HFF-Myc (cell line): Measurements from ENCODE around the gene SLC29A4.

ENCODE experiments used
- DNase-seq: peaks from one replicate; pipeline ENCODE4 v3.0.0-alpha.2; 2011; ENCODE audit warnings: low read depth; ENCODE audit errors: extremely low read depth
- H3K4me3 ChIP-seq: replicated peaks from 2 replicates; pipeline ENCODE4 v1.5.1; 2011; ENCODE audit warnings: low read depth, mild to moderate bottlenecking, control low read depth, low read length
- CTCF ChIP-seq: IDR thresholded peaks from 2 replicates; pipeline ENCODE4 v1.5.1; 2012; ENCODE audit warnings: mild to moderate bottlenecking, low read depth, low read length, control low read depth; ENCODE audit errors: missing control alignments

Gene SLC29A4

GRCh38 chr7:5334671-5335070 is 51.9 kb downstream of the SLC29A4 start:
- TF ChIP-seq CTCF: no peak
- no peak for DNase-seq
- H3K4me3 ChIP-seq: no peak overlapping the region

GRCh38 chr7:5337047-5337446 is 54.3 kb downstream of the SLC29A4 start:
- TF ChIP-seq CTCF: no peak
- H3K4me3 ChIP-seq: no peak overlapping the region
- no peak for DNase-seq

GRCh38 chr7:5339955-5340354 is 57.2 kb downstream of the SLC29A4 start:
- no peak for DNase-seq
- TF ChIP-seq CTCF: no peak
- H3K4me3 ChIP-seq: no peak overlapping the region

GRCh38 chr7:5342631-5343030 is 59.9 kb downstream of the SLC29A4 start:
- DNase-seq: no peak
- H3K4me3 ChIP-seq: no peak overlapping the region
- no peak for TF ChIP-seq CTCF

- DNase-seq: no peak
- H3K4me3 ChIP-seq: no peak overlapping the region
- no peak for TF ChIP-seq CTCF
These were observed 61.1 kb downstream of the SLC29A4 start for GRCh38 chr7:5343884-5344283.

- no peak overlapping the region for H3K4me3 ChIP-seq
- no peak for DNase-seq
- TF ChIP-seq CTCF: no peak
These were observed 61.6 kb downstream of the SLC29A4 start for GRCh38 chr7:5344342-5344741.

- no peak overlapping the region for H3K4me3 ChIP-seq
- no peak for DNase-seq
- no peak for TF ChIP-seq CTCF
These were observed 62.4 kb downstream of the SLC29A4 start for GRCh38 chr7:5345171-5345570.
